Spleen (tissue), 11 donors: ENCODE results near the gene DGUOK. TPM values are rescaled to one million over a fixed set of nuclear protein-coding genes. Genes with fewer than 3 reads are reported as not detected.

ENCODE experiments used
- DNase-seq: peaks from one replicate; pipeline ENCODE4 v3.0.0-alpha.2; 2020
- H3K27ac ChIP-seq, 8 donors: fragments of 200-600 bp; sonication (generic) in 7 of 8; 1 replicate in 4 of 8; 2 replicates in 4 of 8; pipeline versions ENCODE4 v1.5.0 to v1.8.0; 2016 to 2021; ENCODE audit warnings: inconsistent platforms in 4 of 8, mild to moderate bottlenecking in 4 of 8, moderate library complexity in 1 of 8
- H3K27me3 ChIP-seq, 7 donors: fragments of 200-600 bp; sonication (generic) in 6 of 7; replicated peaks in 1 of 7; 1 replicate in 4 of 7; 2 replicates in 3 of 7; pipeline versions ENCODE4 v1.5.0 to v1.8.0; 2016 to 2021; ENCODE audit warnings: inconsistent platforms in 3 of 7, mild to moderate bottlenecking in 1 of 7
- H3K36me3 ChIP-seq, 6 donors: fragments of 200-600 bp; sonication (generic) in 5 of 6; 1 replicate in 4 of 6; 2 replicates in 2 of 6; pipeline versions ENCODE4 v1.5.0 to v1.8.0; 2016 to 2021; ENCODE audit warnings: inconsistent platforms in 2 of 6
- H3K4me1 ChIP-seq, 6 donors: fragments of 200-600 bp; sonication (generic) in 5 of 6; 1 replicate in 3 of 6; 2 replicates in 3 of 6; pipeline versions ENCODE4 v1.5.0 to v1.8.0; 2016 to 2021; ENCODE audit warnings: inconsistent platforms in 3 of 6
- H3K4me3 ChIP-seq, 8 donors: fragments of 200-600 bp; sonication (generic) in 7 of 8; 1 replicate in 4 of 8; 2 replicates in 4 of 8; pipeline versions ENCODE4 v1.5.0 to v1.8.0; 2016 to 2021; ENCODE audit warnings: inconsistent platforms in 4 of 8, mild to moderate bottlenecking in 4 of 8, moderate library complexity in 2 of 8
- H3K9me3 ChIP-seq, 8 donors: fragments of 200-600 bp; sonication (generic) in 7 of 8; 1 replicate in 4 of 8; 2 replicates in 4 of 8; pipeline versions ENCODE4 v1.5.0 to v1.8.0; 2016 to 2021; ENCODE audit warnings: inconsistent platforms in 4 of 8
- CTCF ChIP-seq, 11 experiments: fragments of 200-600 bp in 7 of 11; fragments of 450-650 bp in 4 of 11; sonication (generic) in 4 of 11; IDR thresholded peaks in 8 of 11; conservative IDR thresholded peaks in 3 of 11; 1 replicate in 7 of 11; 2 replicates in 4 of 11; pipeline versions ENCODE4 v1.4.0 to v1.8.0; 2016 to 2021; ENCODE audit warnings: antibody characterized with exemption in 11 of 11, inconsistent platforms in 4 of 11, mild to moderate bottlenecking in 1 of 11
- POLR2A ChIP-seq, 3 donors: fragments of 450-650 bp; IDR thresholded peaks; one replicate each; pipeline ENCODE4 v1.5.1; 2017; ENCODE audit warnings: antibody characterized with exemption in 3 of 3, mild to moderate bottlenecking in 1 of 3
- POLR2AphosphoS5 ChIP-seq, 3 donors: sonication (generic); formaldehyde crosslinking; IDR thresholded peaks; one replicate each; pipeline ENCODE4 v1.5.1; 2017; ENCODE audit warnings: antibody characterized with exemption in 3 of 3
- WGBS, 5 donors: extraction: QIAGEN DNeasy Blood & Tissue Kit in 3 of 5; methylation state at CpG; one replicate each; pipeline versions ENCODE4 v1.1.5 to v1.1.7; 2013 to 2018; 5-methylcytosine and 5-hydroxymethylcytosine counted together
- intact Hi-C: fragments of 100-400 bp; cut with DNase I; formaldehyde crosslinking; loops from one replicate; pipeline ENCODE4 v1.15.0; 2023; ENCODE audit warnings: low total_unique reads
- polyA plus RNA-seq, 3 donors: library from polyadenylated mRNA; stranded (reverse); fragments of 200-250 nt; gene quantifications; one replicate each; pipeline ENCODE4 v1.2.1, GENCODE V29; 2013
- total RNA-seq, 7 donors: library from RNA; depleted of rRNA in 3 of 7; stranded (reverse); fragments of >200 nt in 3 of 7; fragmentation: NEBNext Ultra II Directional in 4 of 7; extraction: Animal tissue kit (Norgen Biotek cat#: 25700) in 4 of 7; gene quantifications; one replicate each; pipeline versions ENCODE4 v1.1.0 to v1.2.1, GENCODE V29; 2016 to 2021
- donor health status: healthy with polysubstance abuse.
- donor health status: DM: no; HTN: no; CAD: no; lungs with moderate emphysema.
- donor health status: DM: no; HTN: no; CAD: no.
- donor health status: Bipolar disorder and iron deficiency.
- donor health status: healthy.
- donor health status: DM: no; HTN: no; CAD: no.
- donor health status: DM: yes; HTN: yes; CAD: no.

Gene DGUOK
- total and polyA plus RNA-seq, 10 donors = 41.3 to 120 (median 57.1) TPM

- 69 to 86% (median 80%) methylated on average over 7 of the region's 7 CpGs for WGBS, 5 donors
- intact Hi-C loops = loop anchor here (5.0 kb wide), 1 partner anchor 57 kb away; the partner anchor contains the start of gene TET3
- Histone ChIP-seq H3K9me3 (no peaks in the 10 kb centered on the region), H3K36me3 (no peaks in the 10 kb centered on the region), H3K4me1 (peaks cover 28 to 55% (median 41%) of the 10 kb centered on the region in 6 donors), H3K27me3 (peaks cover 0 to 9% (median 0%) of the 10 kb centered on the region in 7 donors), H3K27ac (peak overlapping the region in 2 of 8 donors; percentile 95 to 97), H3K4me3 (no peak overlapping the region)
- no peak for DNase-seq
- TF ChIP-seq CTCF (IDR thresholded peaks at IDR 0.05 in 8 of 11, conservative IDR thresholded peaks at IDR 0.05 in 3 of 11) (no peak), POLR2AphosphoS5 (IDR thresholded peaks at IDR 0.05) (no peak), POLR2A (IDR thresholded peaks at IDR 0.05) (no peak)
These were observed 1.5 kb upstream of the DGUOK start for GRCh38 chr2:73925033-73925704.

- TF ChIP-seq CTCF (IDR thresholded peaks at IDR 0.05 in 8 of 11, conservative IDR thresholded peaks at IDR 0.05 in 3 of 11) (no peak), POLR2A (IDR thresholded peaks at IDR 0.05) (no peak), POLR2AphosphoS5 (IDR thresholded peaks at IDR 0.05) (no peak)
- H3K4me3 ChIP-seq = peak overlapping the region; percentile 50 to 82 (median 66)
- no peak for DNase-seq
- H3K36me3 ChIP-seq = peaks cover 0 to 2% (median 0%) of the 10 kb centered on the region in 6 donors
- H3K4me1 ChIP-seq = peaks cover 29 to 59% (median 47%) of the 10 kb centered on the region in 6 donors
- WGBS, 5 donors = 79 to 85% (median 82%) methylated on average over 13 of the region's 13 CpGs
- no peaks in the 10 kb centered on the region for H3K9me3 ChIP-seq
- intact Hi-C loops = loop anchor here (5.0 kb wide), 1 partner anchor 56 kb away; the partner anchor contains the start of gene TET3
- H3K27ac ChIP-seq = peak overlapping the region; percentile 94 to 99 (median 96)
- H3K27me3 ChIP-seq = peaks cover 0 to 5% (median 0%) of the 10 kb centered on the region in 7 donors
These were observed 707 bp upstream of the DGUOK start for GRCh38 chr2:73925853-73926492.

GRCh38 chr2:73927344-73927743 is 664 bp downstream of the DGUOK start:
- peak overlapping the region; percentile 50 to 82 (median 66) for H3K4me3 ChIP-seq
- intact Hi-C loops = loop anchor here (5.0 kb wide), 1 partner anchor 55 kb away; the partner anchor contains the start of gene TET3
- TF ChIP-seq CTCF (IDR thresholded peaks at IDR 0.05 in 8 of 11, conservative IDR thresholded peaks at IDR 0.05 in 3 of 11) = no peak
- no peak for TF ChIP-seq POLR2AphosphoS5 (IDR thresholded peaks at IDR 0.05)
- TF ChIP-seq POLR2A (IDR thresholded peaks at IDR 0.05) = no peak
- no peaks in the 10 kb centered on the region for H3K27me3 ChIP-seq
- H3K4me1 ChIP-seq = peaks cover 29 to 66% (median 59%) of the 10 kb centered on the region in 6 donors
- H3K36me3 ChIP-seq = peaks cover 0 to 16% (median 2%) of the 10 kb centered on the region in 6 donors
- no peak for DNase-seq
- H3K27ac ChIP-seq = peak overlapping the region; percentile 94 to 99 (median 96)
- 11 to 18% (median 16%) methylated on average over 6 of the region's 6 CpGs for WGBS, 5 donors
- no peaks in the 10 kb centered on the region for H3K9me3 ChIP-seq

- Histone ChIP-seq H3K4me1 (peaks cover 29 to 82% (median 65%) of the 10 kb centered on the region in 6 donors), H3K9me3 (no peaks in the 10 kb centered on the region), H3K4me3 (no peak overlapping the region), H3K36me3 (peaks cover 0 to 32% (median 15%) of the 10 kb centered on the region in 6 donors), H3K27me3 (no peaks in the 10 kb centered on the region), H3K27ac (peak overlapping the region in 1 of 8 donors; percentile 97)
- intact Hi-C loops = loop anchor here (5.0 kb wide), 1 partner anchor 53 kb away; the partner anchor contains the start of gene TET3
- DNase-seq = no peak
- 75 to 86% (median 81%) methylated on average over 2 of the region's 2 CpGs for WGBS, 5 donors
- TF ChIP-seq CTCF (IDR thresholded peaks at IDR 0.05 in 8 of 11, conservative IDR thresholded peaks at IDR 0.05 in 3 of 11) (no peak), POLR2A (IDR thresholded peaks at IDR 0.05) (no peak), POLR2AphosphoS5 (IDR thresholded peaks at IDR 0.05) (no peak)
These were observed 2.3 kb downstream of the DGUOK start for GRCh38 chr2:73928963-73929347.
